MM.1S (cell line): Measurements from ENCODE around the gene MSI1.

Experiments
- DNase-seq: peaks from one replicate; pipeline ENCODE4 v3.0.0-alpha.2; 2015
- H2AFZ ChIP-seq: fragments of 300-600 bp; sonication (generic); 2 replicates; pipeline ENCODE4 v1.6.0; 2016; ENCODE audit warnings: antibody characterized with exemption, low read length
- H3F3A ChIP-seq: fragments of 300-600 bp; sonication (generic); 2 replicates; pipeline ENCODE4 v1.6.1; 2016; ENCODE audit warnings: mild to moderate bottlenecking, antibody characterized with exemption, low read length, moderate library complexity, mixed read lengths; ENCODE audit not compliant: insufficient read depth
- H3K27ac ChIP-seq: fragments of 300-600 bp; sonication (generic); 2 replicates; pipeline ENCODE4 v1.5.1; 2016; ENCODE audit warnings: mild to moderate bottlenecking, low read length
- H3K27me3 ChIP-seq: fragments of 300-600 bp; sonication (generic); replicated peaks from 2 replicates; pipeline ENCODE4 v1.6.0; 2016; ENCODE audit warnings: low read length; ENCODE audit not compliant: insufficient read depth
- H3K36me3 ChIP-seq: fragments of 300-600 bp; sonication (generic); replicated peaks from 2 replicates; pipeline ENCODE4 v1.6.1; 2016; ENCODE audit warnings: mild to moderate bottlenecking, low read length, mixed read lengths; ENCODE audit not compliant: insufficient read depth
- H3K4me1 ChIP-seq: fragments of 300-600 bp; sonication (generic); 2 replicates; pipeline ENCODE4 v1.6.1; 2016; ENCODE audit warnings: low read length, mixed read lengths
- H3K4me2 ChIP-seq: fragments of 300-600 bp; sonication (generic); 2 replicates; pipeline ENCODE4 v1.6.0; 2016; ENCODE audit warnings: low read depth, low read length
- H3K4me3 ChIP-seq: fragments of 300-600 bp; sonication (generic); 2 replicates; pipeline ENCODE4 v1.5.1; 2016; ENCODE audit warnings: low read length, mixed read lengths
- H3K79me2 ChIP-seq: fragments of 300-600 bp; sonication (generic); 2 replicates; pipeline ENCODE4 v1.6.1; 2016; ENCODE audit warnings: mixed run types, low read length, mixed read lengths
- H3K9ac ChIP-seq: fragments of 300-600 bp; sonication (generic); 2 replicates; pipeline ENCODE4 v1.6.1; 2016; ENCODE audit warnings: low read length, mixed read lengths
- H3K9me2 ChIP-seq: fragments of 300-600 bp; sonication (generic); replicated peaks from 2 replicates; pipeline ENCODE4 v1.6.1; 2016; ENCODE audit warnings: mild to moderate bottlenecking, low read length, mixed read lengths; ENCODE audit not compliant: insufficient read depth
- H3K9me3 ChIP-seq: fragments of 300-600 bp; sonication (generic); replicated peaks from 2 replicates; pipeline ENCODE4 v1.6.1; 2016; ENCODE audit warnings: mild to moderate bottlenecking, low read length, mixed read lengths; ENCODE audit not compliant: insufficient read depth
- H4K20me1 ChIP-seq: fragments of 300-600 bp; sonication (generic); 2 replicates; pipeline ENCODE4 v1.6.1; 2016; ENCODE audit warnings: mild to moderate bottlenecking, low read length, moderate library complexity, mixed read lengths; ENCODE audit not compliant: insufficient read depth
- CTCF ChIP-seq: fragments of 300-600 bp; sonication (generic); IDR thresholded peaks from 2 replicates; pipeline ENCODE4 v1.5.1; 2016; ENCODE audit warnings: antibody characterized with exemption, low read length, mixed read lengths
- EZH2 ChIP-seq: fragments of 300-600 bp; sonication (generic); optimal IDR thresholded peaks from 2 replicates; pipeline ENCODE3; 2017; ENCODE audit warnings: low read depth, mild to moderate bottlenecking, antibody characterized with exemption, low read length, mixed read lengths
- EZH2phosphoT487 ChIP-seq: fragments of 300-600 bp; sonication (generic); IDR thresholded peaks from 2 replicates; pipeline ENCODE4 v1.6.1; 2018; ENCODE audit warnings: antibody characterized with exemption, low read length

Gene MSI1

GRCh38 chr12:120377611-120378010 lies 8.6 kb upstream of the MSI1 start:
- H3K9me2 ChIP-seq: no peaks in the 10 kb centered on the region
- no peaks in the 10 kb centered on the region for H4K20me1 ChIP-seq
- no peaks in the 10 kb centered on the region for H3F3A ChIP-seq
- DNase-seq: no peak
- no peaks in the 10 kb centered on the region for H3K4me1 ChIP-seq
- H3K4me3 ChIP-seq: no peak overlapping the region
- TF ChIP-seq CTCF: no peak
- no peak for TF ChIP-seq EZH2
- no peak for TF ChIP-seq EZH2phosphoT487
- H3K79me2 ChIP-seq: no peaks in the 10 kb centered on the region
- no peaks in the 10 kb centered on the region for H3K9me3 ChIP-seq
- no peak overlapping the region for H3K27ac ChIP-seq
- H3K9ac ChIP-seq: no peak overlapping the region
- no peak overlapping the region for H2AFZ ChIP-seq
- H3K4me2 ChIP-seq: no peak overlapping the region
- H3K27me3 ChIP-seq: no peaks in the 10 kb centered on the region; the same call in 1 of the 2 replicates
- no peaks in the 10 kb centered on the region for H3K36me3 ChIP-seq

GRCh38 chr12:120376934-120377572 lies 8.1 kb upstream of the MSI1 start:
- no peak overlapping the region for H3K4me2 ChIP-seq
- no peaks in the 10 kb centered on the region for H3K9me2 ChIP-seq
- H3K27me3 ChIP-seq: peaks cover under 1% of the 10 kb centered on the region
- no peaks in the 10 kb centered on the region for H3F3A ChIP-seq
- no peak overlapping the region for H3K4me3 ChIP-seq
- H4K20me1 ChIP-seq: no peaks in the 10 kb centered on the region
- no peaks in the 10 kb centered on the region for H3K79me2 ChIP-seq
- DNase-seq: no peak
- H3K9ac ChIP-seq: no peak overlapping the region
- H3K27ac ChIP-seq: no peak overlapping the region
- H2AFZ ChIP-seq: no peak overlapping the region
- no peaks in the 10 kb centered on the region for H3K9me3 ChIP-seq
- no peaks in the 10 kb centered on the region for H3K36me3 ChIP-seq
- no peaks in the 10 kb centered on the region for H3K4me1 ChIP-seq
- no peak for TF ChIP-seq CTCF
- no peak for TF ChIP-seq EZH2phosphoT487
- TF ChIP-seq EZH2: no peak

- Histone ChIP-seq H3K4me2 (no peak overlapping the region), H3K9me2 (no peaks in the 10 kb centered on the region), H3K4me3 (no peak overlapping the region), H3K4me1 (no peaks in the 10 kb centered on the region), H3F3A (no peaks in the 10 kb centered on the region), H3K9me3 (no peaks in the 10 kb centered on the region), H3K79me2 (no peaks in the 10 kb centered on the region), H3K36me3 (no peaks in the 10 kb centered on the region), H4K20me1 (no peaks in the 10 kb centered on the region), H2AFZ (no peak overlapping the region), H3K9ac (no peak overlapping the region), H3K27ac (no peak overlapping the region), H3K27me3 (peaks cover 6% of the 10 kb centered on the region)
- DNase-seq: no peak
- no peak for TF ChIP-seq EZH2
- no peak for TF ChIP-seq CTCF
- TF ChIP-seq EZH2phosphoT487: no peak
Measured at GRCh38 chr12:120376416-120376815, 7.5 kb upstream of the MSI1 start.
